ENCODE data around the gene UNC13D. TPM values are rescaled to one million over a fixed set of nuclear protein-coding genes. Genes with fewer than 3 reads are reported as not detected.

The UNC13D gene
- total RNA-seq, 1 donor from 2014 or later, result 102 TPM

- TF ChIP-seq CTCF (IDR thresholded peaks at IDR 0.05), result no peak
- intact Hi-C loops (cut with micrococcal nuclease), result loop anchor here (5.0 kb wide), 1 partner anchor 181 kb away; the partner anchor contains the start of genes RECQL5 and SAP30BP
- peak overlapping the region; percentile 18 for H3K27ac Mint-ChIP-seq
- peak overlapping the region; percentile 15 for H3K4me3 Mint-ChIP-seq
- peak; percentile 60 for DNase-seq
- H3K4me1 Mint-ChIP-seq, result peaks cover 35% of the 10 kb centered on the region
- ChIA-PET POLR2A (interaction anchor here (0.6 to 1.7 kb wide), 2 partner anchors 21 to 47 kb away, joined by 3 to 4 read pairs; no protein-coding TSS in a partner anchor), CTCF (interaction anchor here (1.0 to 2.0 kb wide), 3 partner anchors 13 to 95 kb away, joined by 3 to 7 read pairs (median 3); partner anchors contain the start of gene TRIM65)
- no peaks in the 10 kb centered on the region for H3K9me3 Mint-ChIP-seq
- no peak for ATAC-seq (ENCODE audit: low read depth)
- no peaks in the 10 kb centered on the region for H3K27me3 Mint-ChIP-seq
- H3K36me3 Mint-ChIP-seq (ENCODE audit: low read depth), result peaks cover 64% of the 10 kb centered on the region
Observed at GRCh38 chr17:75848523-75849278, 4.5 kb upstream of the UNC13D start.

GRCh38 chr17:75847614-75848522, 3.7 kb upstream of the UNC13D start:
- POLR2A ChIA-PET, result interaction anchor here (0.6 to 5.2 kb wide), 4 partner anchors 7 to 62 kb away, joined by 3 to 101 read pairs (median 4); partner anchors contain the start of gene WBP2
- H3K36me3 Mint-ChIP-seq (ENCODE audit: low read depth), result peaks cover 65% of the 10 kb centered on the region
- peaks cover 33% of the 10 kb centered on the region for H3K4me1 Mint-ChIP-seq
- H3K4me3 Mint-ChIP-seq, result peak overlapping the region; percentile 15
- peak overlapping the region; percentile 18 for H3K27ac Mint-ChIP-seq
- TF ChIP-seq CTCF (IDR thresholded peaks at IDR 0.05), result no peak
- no peaks in the 10 kb centered on the region for H3K27me3 Mint-ChIP-seq
- no peak for DNase-seq
- intact Hi-C loops (cut with micrococcal nuclease), result loop anchor here (5.0 kb wide), 1 partner anchor 181 kb away; the partner anchor contains the start of genes RECQL5 and SAP30BP
- H3K9me3 Mint-ChIP-seq, result no peaks in the 10 kb centered on the region
- CTCF ChIA-PET, result interaction anchor here (0.7 to 2.0 kb wide), 6 partner anchors 12 to 94 kb away, joined by 3 to 7 read pairs (median 4); partner anchors contain the start of gene TRIM65
- no peak for ATAC-seq (ENCODE audit: low read depth)

- POLR2A ChIA-PET, result interaction anchor here (0.5 to 5.2 kb wide), 7 partner anchors 8 to 69 kb away, joined by 3 to 101 read pairs (median 4); partner anchors contain the start of gene WBP2
- H3K36me3 Mint-ChIP-seq (ENCODE audit: low read depth), result peaks cover 65% of the 10 kb centered on the region
- H3K27ac Mint-ChIP-seq, result no peak overlapping the region
- H3K9me3 Mint-ChIP-seq, result no peaks in the 10 kb centered on the region
- DNase-seq (no peak), ATAC-seq (ENCODE audit: low read depth) (no peak)
- peaks cover 31% of the 10 kb centered on the region for H3K4me1 Mint-ChIP-seq
- intact Hi-C loops (cut with micrococcal nuclease), result loop anchor here (5.0 kb wide), 1 partner anchor 180 kb away; the partner anchor contains the start of genes RECQL5 and SAP30BP
- no peaks in the 10 kb centered on the region for H3K27me3 Mint-ChIP-seq
- TF ChIP-seq CTCF (IDR thresholded peaks at IDR 0.05), result no peak
- H3K4me3 Mint-ChIP-seq, result no peak overlapping the region
- CTCF ChIA-PET, result interaction anchor here (0.8 to 2.6 kb wide), 6 partner anchors 8 to 158 kb away, joined by 3 to 11 read pairs (median 4); partner anchors contain the start of gene WBP2
Observed at GRCh38 chr17:75846692-75847613, 2.7 kb upstream of the UNC13D start.

GRCh38 chr17:75845933-75846691, 1.9 kb upstream of the UNC13D start:
- ChIA-PET CTCF (interaction anchor here (0.6 to 2.8 kb wide), 14 partner anchors 9 to 159 kb away, joined by 3 to 17 read pairs (median 5); partner anchors contain the start of genes GALK1, TRIM47, UNK and WBP2), POLR2A (interaction anchor here (0.5 to 5.2 kb wide), 14 partner anchors 9 to 417 kb away, joined by 3 to 101 read pairs (median 8); partner anchors contain the start of genes GALK1, TRIM47, TRIM65 and UNK)
- Mint-ChIP-seq H3K9me3 (no peaks in the 10 kb centered on the region), H3K27ac (peak overlapping the region; percentile 75), H3K27me3 (no peaks in the 10 kb centered on the region), H3K4me1 (peaks cover 29% of the 10 kb centered on the region), H3K36me3 (ENCODE audit: low read depth) (peaks cover 59% of the 10 kb centered on the region), H3K4me3 (peak overlapping the region; percentile 7)
- TF ChIP-seq CTCF (IDR thresholded peaks at IDR 0.05), result no peak
- ATAC-seq (ENCODE audit: low read depth) (no peak), DNase-seq (no peak)
- intact Hi-C loops (cut with micrococcal nuclease), result loop anchor here (1.0 to 5.0 kb wide), 5 partner anchors 9 to 179 kb away; partner anchors contain the start of genes RECQL5, SAP30BP, TRIM65 and WBP2
